ENCODE measurements around the gene NAV2. TPM values are rescaled to one million over a fixed set of nuclear protein-coding genes. Genes with fewer than 3 reads are reported as not detected.

Gene NAV2
- total RNA-seq (2022; extraction: Qiagen RNA extraction; ENCODE audit: low read depth), result 13.3 to 25.0 TPM (median 20.5 TPM) in 5 replicates

GRCh38 chr11:19712281-19713195 is at the start of gene NAV2:
Gene NAV2, plus strand, starts transcription at chr11:19712837. Its CDS starts 859 bp downstream, at chr11:19713696.

GRCh38 chr11:20160425-20161229 is 448.0 kb downstream of the NAV2 start, which contains the start of gene DBX1:
Gene DBX1, minus strand, starts transcription at chr11:20160475. Its CDS starts 151 bp downstream, at chr11:20160324.

